Ishikawa (cell line): Measurements from ENCODE around the gene SPSB4.

Experiments used
- CEBPB ChIP-seq: IDR thresholded peaks from 2 replicates; pipeline ENCODE4 v1.6.1; 2012
- CREB1 ChIP-seq: IDR thresholded peaks from 2 replicates; pipeline ENCODE4 v1.6.1; 2012; ENCODE audit warnings: low read depth
- EP300 ChIP-seq: IDR thresholded peaks from 2 replicates; pipeline ENCODE4 v1.6.1; 2012; ENCODE audit warnings: borderline replicate concordance
- FOXM1 ChIP-seq: IDR thresholded peaks from 2 replicates; pipeline ENCODE4 v1.6.1; 2012; ENCODE audit warnings: low read depth, borderline replicate concordance
- NFIC ChIP-seq: IDR thresholded peaks from 2 replicates; pipeline ENCODE4 v1.6.1; 2012
- REST ChIP-seq: IDR thresholded peaks from 2 replicates; pipeline ENCODE4 v1.6.1; 2012; ENCODE audit warnings: low read depth, mild to moderate bottlenecking
- USF1 ChIP-seq: IDR thresholded peaks from 2 replicates; pipeline ENCODE4 v1.6.1; 2012
- ZBTB7A ChIP-seq: IDR thresholded peaks from 2 replicates; pipeline ENCODE4 v1.6.1; 2012; ENCODE audit warnings: low read depth

- TF ChIP-seq CREB1 = no peak
- TF ChIP-seq EP300 = no peak
- TF ChIP-seq REST = no peak
- no peak for TF ChIP-seq CEBPB
- no peak for TF ChIP-seq USF1
- no peak for TF ChIP-seq NFIC
- no peak for TF ChIP-seq ZBTB7A
- TF ChIP-seq FOXM1 = no peak
Observed at GRCh38 chr3:141176775-141177174, 125.6 kb downstream of the SPSB4 start.
